H1 (cell line): ENCODE results near the gene SEMA4D. TPM values are rescaled to one million over a fixed set of nuclear protein-coding genes. Genes with fewer than 3 reads are reported as not detected.

Experiments used
- CTCF ChIA-PET: fragments of 300-600 bp; sonication (Branson Sonifier 250); formaldehyde crosslinking; loops from one replicate; lab custom pipeline; 2021; ENCODE audit not compliant: partially characterized antibody; lab: Charles Lee
- POLR2A ChIA-PET: fragments of 300-600 bp; sonication (Branson Sonifier 250); formaldehyde crosslinking; loops from one replicate; lab custom pipeline; 2021; ENCODE audit warnings: inconsistent platforms; ENCODE audit not compliant: partially characterized antibody; lab: Charles Lee
- DNase-seq, 2 experiments: peaks; one replicate each; pipeline versions ENCODE4 v3.0.0 to v3.0.0-alpha.2; 2010 to 2022; ENCODE audit warnings: low spot score in 2 of 2, low read depth in 1 of 2, mixed read lengths in 1 of 2
- FAIRE-seq: peaks from 2 replicates; lab custom pipeline; 2011; peaks lifted over from hg19 to GRCh38; lab: Jason Lieb, UNC
- H2AFZ ChIP-seq: 2 replicates; pipeline ENCODE4 v1.8.1; 2012; ENCODE audit warnings: low read length, inconsistent platforms
- H2AK5ac ChIP-seq: 2 replicates; pipeline ENCODE4 v1.6.1; 2013; ENCODE audit warnings: low read depth, low read length
- H2BK120ac ChIP-seq: replicated peaks from 2 replicates; pipeline ENCODE3; 2013; ENCODE audit warnings: low read depth, low read length, inconsistent platforms
- H2BK12ac ChIP-seq: 2 replicates; pipeline ENCODE4 v1.6.1; 2013; ENCODE audit warnings: low read depth, low read length
- H2BK15ac ChIP-seq: 2 replicates; pipeline ENCODE4 v1.6.1; 2013; ENCODE audit warnings: low read length
- H2BK20ac ChIP-seq: 2 replicates; pipeline ENCODE4 v1.6.1; 2013; ENCODE audit warnings: low read length
- H2BK5ac ChIP-seq: 2 replicates; pipeline ENCODE4 v1.6.1; 2013; ENCODE audit warnings: low read depth, low read length
- H3K14ac ChIP-seq: 2 replicates; pipeline ENCODE4 v1.6.1; 2013; ENCODE audit warnings: inconsistent platforms; ENCODE audit not compliant: insufficient read length
- H3K18ac ChIP-seq: 2 replicates; pipeline ENCODE4 v1.6.1; 2013; ENCODE audit warnings: low read length; ENCODE audit errors: extremely low read depth
- H3K23ac ChIP-seq: 2 replicates; pipeline ENCODE4 v1.6.1; 2013; ENCODE audit warnings: inconsistent platforms; ENCODE audit not compliant: insufficient read length
- H3K23me2 ChIP-seq: 2 replicates; pipeline ENCODE4 v1.6.1; 2013; ENCODE audit warnings: low read depth, low read length
- H3K27ac ChIP-seq: 2 replicates; pipeline ENCODE4 v1.6.1; 2011; ENCODE audit warnings: low read depth, low read length, inconsistent platforms
- H3K27me3 ChIP-seq, 4 experiments: replicated peaks in 1 of 4; 1 replicate in 1 of 4; 2 replicates in 3 of 4; pipeline versions ENCODE4 v1.6.1 to v1.8.1; 2011 to 2013; ENCODE audit warnings: low read length in 3 of 4, mild to moderate bottlenecking in 3 of 4, inconsistent platforms in 2 of 4, mixed read lengths in 2 of 4, moderate library complexity in 1 of 4; ENCODE audit not compliant: control insufficient read depth in 3 of 4, insufficient read depth in 3 of 4; ENCODE audit errors: extremely low read depth in 1 of 4
- H3K36me3 ChIP-seq, 4 experiments: 2 replicates each; pipeline versions ENCODE4 v1.6.1 to v1.8.1; 2011 to 2013; ENCODE audit warnings: mild to moderate bottlenecking in 4 of 4, low read length in 3 of 4, moderate library complexity in 2 of 4, control low read depth in 1 of 4, inconsistent platforms in 1 of 4; ENCODE audit not compliant: insufficient read depth in 4 of 4, control insufficient read depth in 2 of 4
- H3K4ac ChIP-seq: replicated peaks from 2 replicates; pipeline ENCODE3; 2013; ENCODE audit warnings: low read length, low read depth, mixed read lengths, inconsistent platforms; ENCODE audit not compliant: insufficient read length
- H3K4me1 ChIP-seq, 4 experiments: replicated peaks in 1 of 4; 1 replicate in 1 of 4; 2 replicates in 3 of 4; pipeline versions ENCODE4 v1.6.1 to v1.8.1; 2011 to 2013; ENCODE audit warnings: low read length in 3 of 4, inconsistent platforms in 2 of 4, mixed read lengths in 1 of 4; ENCODE audit not compliant: insufficient read depth in 4 of 4, control insufficient read depth in 3 of 4
- H3K4me2 ChIP-seq, 2 experiments: 2 replicates each; pipeline versions ENCODE4 v1.6.1 to v1.8.1; 2011 to 2013; ENCODE audit warnings: low read depth in 2 of 2, low read length in 2 of 2, control low read depth in 1 of 2, inconsistent platforms in 1 of 2, mild to moderate bottlenecking in 1 of 2; ENCODE audit not compliant: insufficient read depth in 1 of 2
- H3K4me3 ChIP-seq, 4 experiments: fragments of 200-600, 300-600 bp in 1 of 4; sonication (generic), shearing (Covaris generic), sonication (Bioruptor Twin) in 1 of 4; 2 replicates each; pipeline versions ENCODE4 v1.5.1 to v1.8.1; 2011 to 2016; ENCODE audit warnings: low read length in 4 of 4, low read depth in 3 of 4, control low read depth in 2 of 4, inconsistent platforms in 2 of 4, mild to moderate bottlenecking in 2 of 4, mixed read lengths in 1 of 4, moderate library complexity in 1 of 4; ENCODE audit not compliant: insufficient read depth in 2 of 4; ENCODE audit errors: extremely low read depth in 1 of 4
- H3K56ac ChIP-seq: replicated peaks from 2 replicates; pipeline ENCODE3; 2013; ENCODE audit warnings: low read depth, mild to moderate bottlenecking, mixed read lengths, low read length, inconsistent platforms; ENCODE audit not compliant: insufficient read length
- H3K79me1 ChIP-seq: 2 replicates; pipeline ENCODE4 v1.6.1; 2013; ENCODE audit warnings: low read depth, low read length, control low read depth
- H3K79me2 ChIP-seq, 2 experiments: 2 replicates each; pipeline versions ENCODE4 v1.6.1 to v1.8.1; 2012 to 2013; ENCODE audit warnings: low read length in 2 of 2, mild to moderate bottlenecking in 2 of 2, inconsistent platforms in 1 of 2; ENCODE audit not compliant: insufficient read depth in 2 of 2, control insufficient read depth in 1 of 2
- H3K9ac ChIP-seq, 4 experiments: replicated peaks in 1 of 4; 1 replicate in 1 of 4; 2 replicates in 3 of 4; pipeline versions ENCODE4 v1.6.1 to v1.8.1; 2011 to 2013; ENCODE audit warnings: low read depth in 3 of 4, low read length in 3 of 4, control low read depth in 2 of 4, mild to moderate bottlenecking in 2 of 4, moderate library complexity in 2 of 4, inconsistent platforms in 1 of 4; ENCODE audit errors: extremely low read depth in 1 of 4
- H3K9me3 ChIP-seq, 2 experiments: 2 replicates each; pipeline versions ENCODE4 v1.6.1 to v1.8.1; 2012 to 2013; ENCODE audit warnings: mild to moderate bottlenecking in 2 of 2, moderate library complexity in 2 of 2, control low read depth in 1 of 2, inconsistent platforms in 1 of 2, low read depth in 1 of 2, low read length in 1 of 2, mixed read lengths in 1 of 2; ENCODE audit not compliant: insufficient read depth in 2 of 2
- H4K20me1 ChIP-seq, 2 experiments: replicated peaks in 1 of 2; 2 replicates each; pipeline versions ENCODE3 to v1.8.1; 2011 to 2013; ENCODE audit warnings: inconsistent platforms in 2 of 2, low read length in 2 of 2, mild to moderate bottlenecking in 1 of 2; ENCODE audit not compliant: insufficient read depth in 2 of 2, control insufficient read depth in 1 of 2
- H4K5ac ChIP-seq: 2 replicates; pipeline ENCODE4 v1.6.1; 2013; ENCODE audit warnings: low read length, low read depth, mixed read lengths, inconsistent platforms; ENCODE audit not compliant: insufficient read length
- H4K8ac ChIP-seq: 2 replicates; pipeline ENCODE4 v1.8.0; 2013; ENCODE audit warnings: mild to moderate bottlenecking, moderate library complexity, low read length, inconsistent platforms; ENCODE audit not compliant: insufficient read depth; ENCODE audit errors: extremely low read depth
- H4K91ac ChIP-seq: replicated peaks from 2 replicates; pipeline ENCODE3; 2013; ENCODE audit warnings: low read length, mixed read lengths, inconsistent platforms; ENCODE audit not compliant: insufficient read length
- BACH1 ChIP-seq: IDR thresholded peaks from 2 replicates; pipeline ENCODE4 v1.6.1; 2012; ENCODE audit warnings: low read length, improper control_type of control experiment
- BRCA1 ChIP-seq: IDR thresholded peaks from 2 replicates; pipeline ENCODE4 v1.6.1; 2012; ENCODE audit warnings: low read depth, low read length, improper control_type of control experiment
- CBX5 ChIP-seq: fragments of 300-800, 300-1000 bp; sonication (generic); IDR thresholded peaks from 2 replicates; pipeline ENCODE4 v1.7.1; 2016; ENCODE audit warnings: antibody characterized with exemption, low read length, low read depth
- CHD2 ChIP-seq: IDR thresholded peaks from 2 replicates; pipeline ENCODE4 v1.6.1; 2012; ENCODE audit warnings: low read length, improper control_type of control experiment
- EGR1 ChIP-seq: IDR thresholded peaks from 2 replicates; pipeline ENCODE4 v1.6.1; 2011; ENCODE audit warnings: low read depth, low read length, borderline replicate concordance
- HDAC6 ChIP-seq: IDR thresholded peaks from one replicate; pipeline ENCODE4 v1.7.1; 2012; ENCODE audit warnings: low read depth, mild to moderate bottlenecking, inconsistent platforms, low read length, moderate library complexity
- KDM1A ChIP-seq: fragments of 200-600, 300-600 bp; sonication (generic); IDR thresholded peaks from 2 replicates; pipeline ENCODE4 v1.7.1; 2016; ENCODE audit warnings: mild to moderate bottlenecking, low read length, borderline replicate concordance
- POU5F1 ChIP-seq: IDR thresholded peaks from 2 replicates; pipeline ENCODE4 v1.6.1; 2011; ENCODE audit warnings: low read depth, mild to moderate bottlenecking, low read length, moderate library complexity
- RAD21 ChIP-seq, 2 experiments: IDR thresholded peaks in 1 of 2; conservative IDR thresholded peaks in 1 of 2; 2 replicates each; pipeline ENCODE4 v1.6.1; 2011; ENCODE audit warnings: low read depth in 2 of 2, low read length in 2 of 2, improper control_type of control experiment in 1 of 2, inconsistent platforms in 1 of 2, mild to moderate bottlenecking in 1 of 2, moderate library complexity in 1 of 2
- SAP30 ChIP-seq: fragments of 300-600 bp; sonication (generic); IDR thresholded peaks from 2 replicates; pipeline ENCODE4 v1.7.1; 2012; ENCODE audit warnings: low read length, moderate library complexity, mild to moderate bottlenecking, inconsistent platforms; ENCODE audit not compliant: insufficient read depth, insufficient replicate concordance
- SIN3A ChIP-seq, 2 experiments: IDR thresholded peaks in 1 of 2; conservative IDR thresholded peaks in 1 of 2; 2 replicates each; pipeline ENCODE4 v1.6.1; 2011 to 2012; ENCODE audit warnings: low read length in 2 of 2, improper control_type of control experiment in 1 of 2, low read depth in 1 of 2, mild to moderate bottlenecking in 1 of 2
- SIRT6 ChIP-seq: IDR thresholded peaks from one replicate; pipeline ENCODE4 v1.7.1; 2012; ENCODE audit warnings: low read length, inconsistent platforms
- SP1 ChIP-seq: IDR thresholded peaks from 2 replicates; pipeline ENCODE4 v1.6.1; 2011; ENCODE audit warnings: low read depth, low read length
- SRF ChIP-seq: IDR thresholded peaks from 2 replicates; pipeline ENCODE4 v1.6.1; 2011; ENCODE audit warnings: mild to moderate bottlenecking, low read depth, low read length, moderate library complexity
- TBP ChIP-seq: IDR thresholded peaks from 2 replicates; pipeline ENCODE4 v1.6.1; 2011; ENCODE audit warnings: low read depth, low read length, improper control_type of control experiment
- WGBS, 2 experiments: shearing (Covaris generic) in 1 of 2; methylation state at CpG; one replicate each; pipeline versions ENCODE4 v1.1.6 to v1.1.7; 2013 to 2015; ENCODE audit warnings: low lambda C conversion rate in 2 of 2, mixed read lengths in 2 of 2, inconsistent platforms in 1 of 2, low coverage in 1 of 2, missing lambda C conversion rate in 1 of 2; ENCODE audit not compliant: insufficient replicate concordance in 2 of 2, insufficient coverage in 1 of 2, insufficient read length in 1 of 2; ENCODE audit errors: extremely low coverage in 1 of 2, missing lambda C conversion rate in 1 of 2; 5-methylcytosine and 5-hydroxymethylcytosine counted together
- polyA plus RNA-seq, 7 experiments: library from polyadenylated mRNA; depleted of rRNA in 3 of 7; stranded (reverse) in 5 of 7; unstranded in 2 of 7; fragments of >200 nt in 5 of 7; fragments of 200-250 nt in 2 of 7; gene quantifications; 1 replicate in 5 of 7; 2 replicates in 1 of 7; 4 replicates in 1 of 7; pipeline versions ENCODE4 v1.2.1 to v1.2.3, GENCODE V29; 2011 to 2013; ENCODE audit warnings: missing spikeins in 2 of 7, mixed read lengths in 2 of 7
- total RNA-seq: library from RNA; stranded (reverse); fragmentation: NEBNext Ultra II Directional; extraction: Animal tissue kit (Norgen Biotek cat#: 25700); gene quantifications from 2 replicates; pipeline ENCODE4 v1.2.1, GENCODE V29; 2021

The SEMA4D gene
- total and polyA plus RNA-seq, 2 of the 8 experiments (the other 6 are each of a cell fraction or from before 2014, with no cell fraction given), result 21.0 to 70.4 TPM

DNA sequence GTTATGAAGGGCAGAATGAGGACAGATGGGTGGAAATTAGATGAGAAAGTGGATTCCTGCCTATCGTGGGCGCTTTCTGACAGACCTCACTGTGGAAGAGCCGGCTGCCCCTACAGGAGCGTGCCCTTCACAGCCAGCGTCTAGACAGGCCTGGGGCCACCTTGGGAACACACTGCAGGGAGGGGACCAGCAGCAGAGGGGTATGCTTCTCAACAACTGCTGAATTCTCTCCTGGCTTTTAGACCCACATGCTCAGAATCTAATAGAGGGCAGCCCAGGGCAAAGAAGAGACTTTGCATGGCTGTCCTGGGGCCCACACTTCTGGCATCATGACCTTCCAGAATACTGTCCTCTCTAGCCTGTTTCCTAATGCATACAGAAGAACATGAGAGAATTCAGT, 2.1 kb upstream of the SEMA4D start:
- Histone ChIP-seq H2AFZ (no peak overlapping the region), H3K4me1 (peaks cover 6 to 26% (median 20%) of the 10 kb centered on the region in 4 experiments), H3K14ac (no peak overlapping the region), H3K79me2 (peaks cover 10 to 22% of the 10 kb centered on the region in 2 experiments), H3K4ac (no peak overlapping the region), H3K4me3 (no peak overlapping the region), H3K4me2 (no peak overlapping the region), H3K23me2 (peaks cover 4% of the 10 kb centered on the region; the same call in 1 of the 2 replicates), H3K56ac (no peak overlapping the region), H2BK120ac (no peak overlapping the region), H2BK15ac (no peak overlapping the region), H2BK20ac (no peak overlapping the region), H4K5ac (no peak overlapping the region), H2BK12ac (no peak overlapping the region), H4K20me1 (peaks cover 7 to 19% of the 10 kb centered on the region in 2 experiments), H3K23ac (no peak overlapping the region), H2BK5ac (no peak overlapping the region), H3K27me3 (no peaks in the 10 kb centered on the region), H4K8ac (no peak overlapping the region; the same call in 1 of the 2 replicates), H3K9ac (no peak overlapping the region), H3K79me1 (peaks cover 6% of the 10 kb centered on the region), H3K36me3 (no peaks in the 10 kb centered on the region), H4K91ac (no peak overlapping the region), H3K27ac (no peak overlapping the region), H3K9me3 (no peaks in the 10 kb centered on the region), H2AK5ac (no peak overlapping the region), H3K18ac (no peak overlapping the region)
- CTCF ChIA-PET, result interaction anchor here (1.6 to 2.1 kb wide), 2 partner anchors 64 to 75 kb away, joined by 3 to 6 read pairs; no protein-coding TSS in a partner anchor
- FAIRE-seq, result no peak
- WGBS, 2 experiments, result 93% methylated on average over 5 of the region's 5 CpGs; no CpG with 5 or more reads in 1 of the 2 experiments
- POLR2A ChIA-PET, result no interaction called here
- no peak for DNase-seq
- TF ChIP-seq SP1 (no peak), KDM1A (no peak), EGR1 (no peak), CHD2 (no peak), SAP30 (no peak), CBX5 (no peak), SIN3A (conservative IDR thresholded peaks at IDR 0.05 in 1 of 2, IDR thresholded peaks at IDR 0.05 in 1 of 2; ENCODE audit: low read depth in 1 of 2, low read length in 2 of 2) (no peak), SRF (no peak), RAD21 (IDR thresholded peaks at IDR 0.05 in 1 of 2, conservative IDR thresholded peaks at IDR 0.05 in 1 of 2; ENCODE audit: low read depth in 2 of 2, low read length in 2 of 2) (no peak), HDAC6 (no peak), BACH1 (no peak), SIRT6 (no peak), BRCA1 (no peak), POU5F1 (no peak), TBP (no peak)
